ENCODE results near the gene SLFN5. TPM values are rescaled to one million over a fixed set of nuclear protein-coding genes. Genes with fewer than 3 reads are reported as not detected.
A peak's percentile ranks its signal among the peaks of the same experiment; 100 is the strongest.
"Not testable (repeated sequence)": the region's sequence is repeated elsewhere in the genome, so short reads cannot be mapped to it uniquely, and the experiment has no call there.

Gene SLFN5
- polyA plus RNA-seq, 6 donors from 2014 or later: 2.5 to 14.0 (median 3.9) TPM

DNA sequence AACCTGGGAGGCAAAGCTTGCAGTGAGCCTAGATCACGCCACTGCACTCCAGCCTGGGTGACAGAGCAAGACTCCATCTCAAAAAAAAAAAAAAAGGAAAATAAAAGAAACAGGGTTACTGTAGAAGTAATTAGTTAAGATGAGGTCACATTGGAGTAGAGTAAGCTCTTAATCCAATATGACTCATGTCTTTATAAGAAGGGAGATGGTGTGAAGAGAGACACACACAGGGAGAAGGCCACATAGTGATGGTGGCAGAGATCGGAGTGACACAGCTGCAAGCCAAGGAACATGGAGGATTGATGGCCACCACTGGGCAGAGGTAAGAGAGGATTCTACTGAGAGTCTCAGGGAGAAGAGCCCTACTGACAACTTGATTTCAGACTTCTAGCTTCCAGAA, 15.3 kb upstream of the SLFN5 start:
- no peak for DNase-seq
- no peak for ATAC-seq (ENCODE audit: low read depth in 2 of 2)
- peak overlapping the region in 1 of 8 donors; percentile 27 for H3K4me3 Mint-ChIP-seq
- H3K4me1 Mint-ChIP-seq: no peaks in the 10 kb centered on the region
- H3K27ac Mint-ChIP-seq: peak overlapping the region in 1 of 6 donors; percentile 54
- H3K36me3 Mint-ChIP-seq: no peaks in the 10 kb centered on the region
- peaks cover 47 to 61% (median 54%) of the 10 kb centered on the region in 3 donors for H3K27me3 Mint-ChIP-seq
- H3K9me3 Mint-ChIP-seq: peaks cover 0 to 21% (median 4%) of the 10 kb centered on the region in 7 donors

DNA sequence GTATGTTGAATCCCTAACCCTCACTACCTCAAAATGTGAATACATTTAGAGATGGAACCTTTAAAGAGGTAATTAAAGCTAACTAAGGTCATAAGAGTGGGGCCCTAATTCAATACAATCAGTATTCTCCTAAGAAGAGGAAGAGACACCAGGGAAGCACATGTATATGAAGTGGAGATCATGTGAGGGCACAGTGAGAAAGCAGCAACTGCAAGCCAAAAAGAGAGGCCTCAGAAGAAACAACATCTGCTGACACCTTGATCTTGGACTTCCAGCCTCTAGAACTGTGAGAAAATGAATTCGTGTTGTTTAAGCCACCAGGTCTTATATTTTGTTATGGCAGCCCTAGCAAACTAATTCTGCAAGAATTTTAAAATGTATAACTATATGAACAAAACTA, 13.2 kb upstream of the SLFN5 start:
- DNase-seq (no peak), ATAC-seq (ENCODE audit: low read depth in 2 of 2) (no peak)
- H3K9me3 Mint-ChIP-seq: peaks cover 0 to 7% (median 0%) of the 10 kb centered on the region in 7 donors
- no peak overlapping the region for H3K27ac Mint-ChIP-seq
- H3K4me3 Mint-ChIP-seq: no peak overlapping the region
- H3K27me3 Mint-ChIP-seq: peaks cover 41 to 64% (median 58%) of the 10 kb centered on the region in 3 donors
- H3K36me3 Mint-ChIP-seq: no peaks in the 10 kb centered on the region
- H3K4me1 Mint-ChIP-seq: no peaks in the 10 kb centered on the region

DNA sequence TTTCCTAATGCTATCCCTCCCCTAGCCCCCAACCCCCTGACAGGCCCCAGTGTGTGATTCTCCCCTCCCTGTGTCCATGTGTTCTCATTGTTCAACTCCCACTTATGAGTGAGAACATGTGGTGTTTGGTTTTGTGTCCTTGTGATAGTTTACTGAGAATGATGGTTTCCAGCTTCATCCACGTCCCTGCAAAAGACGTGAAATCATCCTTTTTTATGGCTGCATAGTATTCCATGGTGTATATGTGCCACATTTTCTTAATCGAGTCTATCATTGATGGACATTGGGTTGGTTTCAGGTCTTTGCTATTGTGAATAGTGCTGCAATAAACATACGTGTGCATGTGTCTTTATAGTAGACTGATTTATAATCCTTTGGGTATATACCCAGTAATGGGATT, 8.6 kb upstream of the SLFN5 start:
- DNase-seq; H3K36me3 Mint-ChIP-seq; H3K9me3 Mint-ChIP-seq; ATAC-seq (ENCODE audit: low read depth in 2 of 2); H3K27ac Mint-ChIP-seq; H3K4me3 Mint-ChIP-seq: not testable (repeated sequence)
- peaks cover 54 to 75% (median 67%) of the 10 kb centered on the region in 3 donors for H3K27me3 Mint-ChIP-seq
- peaks cover 5 to 13% (median 8%) of the 10 kb centered on the region in 3 donors for H3K4me1 Mint-ChIP-seq

- peaks cover 8 to 16% (median 15%) of the 10 kb centered on the region in 3 donors for H3K4me1 Mint-ChIP-seq
- H3K36me3 Mint-ChIP-seq: no peaks in the 10 kb centered on the region
- peaks cover 0 to 7% (median 0%) of the 10 kb centered on the region in 7 donors for H3K9me3 Mint-ChIP-seq
- H3K27ac Mint-ChIP-seq: no peak overlapping the region
- DNase-seq (no peak), ATAC-seq (ENCODE audit: low read depth in 2 of 2) (no peak)
- no peak overlapping the region for H3K4me3 Mint-ChIP-seq
- H3K27me3 Mint-ChIP-seq: peaks cover 44 to 65% (median 57%) of the 10 kb centered on the region in 3 donors
Measured at GRCh38 chr17:35235289-35235688, 7.6 kb upstream of the SLFN5 start.

DNA sequence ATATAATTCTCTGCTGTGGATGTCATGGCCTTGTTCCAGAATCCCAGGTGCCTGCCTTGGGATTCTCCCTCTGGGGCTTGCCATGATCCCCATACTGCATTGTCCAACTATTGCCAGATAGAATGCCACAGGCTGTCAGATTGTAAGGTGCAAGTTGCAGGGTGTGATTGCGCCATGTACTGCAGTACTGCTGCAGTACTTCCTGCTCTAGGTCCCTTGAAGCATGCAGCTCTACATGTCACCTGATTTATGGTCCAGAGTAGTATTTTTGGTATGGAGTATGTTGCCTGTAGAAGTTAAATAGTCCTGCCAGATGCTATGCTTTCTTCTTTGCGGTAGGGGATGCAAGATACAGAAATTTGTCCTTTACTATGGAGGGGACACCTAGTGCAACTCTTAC, 7.0 kb upstream of the SLFN5 start:
- Mint-ChIP-seq H3K27ac (no peak overlapping the region), H3K27me3 (peaks cover 39 to 59% (median 51%) of the 10 kb centered on the region in 3 donors), H3K36me3 (no peaks in the 10 kb centered on the region), H3K9me3 (peaks cover 0 to 6% (median 0%) of the 10 kb centered on the region in 7 donors), H3K4me3 (no peak overlapping the region), H3K4me1 (peaks cover 9 to 16% (median 15%) of the 10 kb centered on the region in 3 donors)
- ATAC-seq (ENCODE audit: low read depth in 2 of 2) (no peak), DNase-seq (no peak)

- Mint-ChIP-seq H3K27ac (no peak overlapping the region), H3K36me3 (no peaks in the 10 kb centered on the region), H3K9me3 (no peaks in the 10 kb centered on the region), H3K4me3 (peak overlapping the region in 1 of 8 donors; percentile 6), H3K27me3 (peaks cover 30 to 51% (median 47%) of the 10 kb centered on the region in 3 donors), H3K4me1 (peaks cover 11 to 22% (median 21%) of the 10 kb centered on the region in 3 donors)
- ATAC-seq (ENCODE audit: low read depth in 2 of 2): no peak
- DNase-seq: no peak
Measured at GRCh38 chr17:35236821-35237220, 6.1 kb upstream of the SLFN5 start.

DNA sequence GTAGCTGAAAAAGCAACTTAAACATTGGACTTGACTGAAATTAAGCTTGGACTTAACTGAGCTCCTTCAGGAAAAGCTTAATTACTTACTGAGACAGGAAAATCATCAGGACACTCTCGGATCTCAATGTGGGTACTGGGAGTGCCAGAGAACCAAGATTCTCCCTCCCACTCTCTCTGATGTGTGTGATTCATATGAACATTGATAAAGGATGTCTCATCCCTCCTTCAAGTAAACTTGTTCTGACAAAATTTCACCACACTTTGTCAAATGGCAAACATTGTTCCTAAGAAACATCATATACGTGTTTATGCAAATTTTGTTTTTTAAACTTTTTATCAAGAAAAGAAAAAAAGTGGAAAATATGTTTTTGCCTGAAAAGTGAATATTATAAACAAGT, 4.1 kb upstream of the SLFN5 start:
- peaks cover 21 to 37% (median 33%) of the 10 kb centered on the region in 3 donors for H3K4me1 Mint-ChIP-seq
- peaks cover 28 to 32% (median 29%) of the 10 kb centered on the region in 3 donors for H3K27me3 Mint-ChIP-seq
- H3K9me3 Mint-ChIP-seq: no peaks in the 10 kb centered on the region
- H3K27ac Mint-ChIP-seq: no peak overlapping the region
- H3K36me3 Mint-ChIP-seq: no peaks in the 10 kb centered on the region
- no peak overlapping the region for H3K4me3 Mint-ChIP-seq
- no peak for ATAC-seq (ENCODE audit: low read depth in 2 of 2)
- DNase-seq: no peak

DNA sequence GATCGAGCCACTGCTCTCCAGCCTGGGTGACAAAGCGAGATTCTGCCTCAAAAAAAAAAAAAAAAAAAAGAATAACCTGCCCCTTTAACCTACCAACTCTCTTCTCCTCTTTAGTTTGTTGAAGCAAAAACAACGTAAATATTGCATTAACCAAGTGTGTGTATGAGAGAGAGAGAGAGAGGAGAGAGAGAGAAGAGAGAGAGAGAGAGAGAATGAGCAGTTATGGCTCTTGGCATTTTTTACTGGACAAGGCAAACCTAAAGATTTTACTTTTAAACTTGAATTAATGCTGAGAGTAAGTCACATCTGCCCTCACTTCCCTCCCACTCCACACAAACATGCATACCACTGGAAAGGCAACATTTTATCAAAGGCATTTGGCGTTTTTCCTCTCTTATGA, 3.0 kb upstream of the SLFN5 start:
- Mint-ChIP-seq H3K36me3 (no peaks in the 10 kb centered on the region), H3K27ac (no peak overlapping the region), H3K27me3 (peaks cover 22 to 26% (median 24%) of the 10 kb centered on the region in 3 donors), H3K4me3 (peak overlapping the region in 4 of 8 donors; percentile 16 to 82 (median 46)), H3K9me3 (no peaks in the 10 kb centered on the region), H3K4me1 (peaks cover 28 to 47% (median 43%) of the 10 kb centered on the region in 3 donors)
- no peak for ATAC-seq (ENCODE audit: low read depth in 2 of 2)
- no peak for DNase-seq

DNA sequence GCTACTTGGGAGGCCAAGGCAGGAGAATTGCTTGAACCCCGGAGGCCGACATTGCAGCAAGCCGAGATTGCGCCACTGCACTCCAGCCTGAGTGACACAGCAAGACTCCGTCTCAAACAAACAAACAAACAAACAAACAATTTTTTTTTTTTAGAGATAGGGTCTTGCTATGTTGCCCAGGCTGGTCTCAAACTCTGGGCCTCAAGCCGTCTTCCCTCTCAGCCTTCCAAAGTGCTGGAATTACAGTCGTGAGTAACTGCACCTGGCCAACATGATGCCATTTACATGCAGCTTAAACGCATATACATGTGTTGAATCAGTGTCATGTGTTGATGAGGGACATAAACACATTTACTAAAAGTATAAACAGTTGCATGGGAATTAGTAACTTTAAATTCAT, 2.0 kb upstream of the SLFN5 start:
- H3K4me3 Mint-ChIP-seq: peak overlapping the region in 6 of 8 donors; percentile 1 to 100 (median 21)
- H3K27me3 Mint-ChIP-seq: peaks cover 13 to 17% (median 14%) of the 10 kb centered on the region in 3 donors
- no peaks in the 10 kb centered on the region for H3K36me3 Mint-ChIP-seq
- ATAC-seq (ENCODE audit: low read depth in 2 of 2) (no peak), DNase-seq (no peak)
- peaks cover 33 to 57% (median 49%) of the 10 kb centered on the region in 3 donors for H3K4me1 Mint-ChIP-seq
- peak overlapping the region in 1 of 6 donors; percentile 50 for H3K27ac Mint-ChIP-seq
- no peaks in the 10 kb centered on the region for H3K9me3 Mint-ChIP-seq

- Mint-ChIP-seq H3K27me3 (peaks cover 7 to 13% (median 12%) of the 10 kb centered on the region in 3 donors), H3K4me1 (peaks cover 33 to 57% (median 47%) of the 10 kb centered on the region in 3 donors), H3K4me3 (peak overlapping the region; percentile 98 to 100 (median 99)), H3K36me3 (no peaks in the 10 kb centered on the region), H3K9me3 (no peaks in the 10 kb centered on the region), H3K27ac (peak overlapping the region in 4 of 6 donors; percentile 53 to 97 (median 90))
- ATAC-seq (ENCODE audit: low read depth in 2 of 2): no peak
- DNase-seq: no peak
Measured at GRCh38 chr17:35241520-35241919, 1.4 kb upstream of the SLFN5 start.

GRCh38 chr17:35242158-35242804, 591 bp upstream of the SLFN5 start:
- H3K9me3 Mint-ChIP-seq: no peaks in the 10 kb centered on the region
- ATAC-seq (ENCODE audit: low read depth in 2 of 2): peak; percentile 56 to 60
- peaks cover 5 to 8% (median 7%) of the 10 kb centered on the region in 3 donors for H3K27me3 Mint-ChIP-seq
- peaks cover 0 to 4% of the 10 kb centered on the region in 2 donors for H3K36me3 Mint-ChIP-seq
- peak overlapping the region; percentile 86 to 98 (median 96) for H3K27ac Mint-ChIP-seq
- peaks cover 34 to 58% (median 42%) of the 10 kb centered on the region in 3 donors for H3K4me1 Mint-ChIP-seq
- H3K4me3 Mint-ChIP-seq: peak overlapping the region; percentile 98 to 100 (median 99)
- peak; percentile 61 for DNase-seq

DNA sequence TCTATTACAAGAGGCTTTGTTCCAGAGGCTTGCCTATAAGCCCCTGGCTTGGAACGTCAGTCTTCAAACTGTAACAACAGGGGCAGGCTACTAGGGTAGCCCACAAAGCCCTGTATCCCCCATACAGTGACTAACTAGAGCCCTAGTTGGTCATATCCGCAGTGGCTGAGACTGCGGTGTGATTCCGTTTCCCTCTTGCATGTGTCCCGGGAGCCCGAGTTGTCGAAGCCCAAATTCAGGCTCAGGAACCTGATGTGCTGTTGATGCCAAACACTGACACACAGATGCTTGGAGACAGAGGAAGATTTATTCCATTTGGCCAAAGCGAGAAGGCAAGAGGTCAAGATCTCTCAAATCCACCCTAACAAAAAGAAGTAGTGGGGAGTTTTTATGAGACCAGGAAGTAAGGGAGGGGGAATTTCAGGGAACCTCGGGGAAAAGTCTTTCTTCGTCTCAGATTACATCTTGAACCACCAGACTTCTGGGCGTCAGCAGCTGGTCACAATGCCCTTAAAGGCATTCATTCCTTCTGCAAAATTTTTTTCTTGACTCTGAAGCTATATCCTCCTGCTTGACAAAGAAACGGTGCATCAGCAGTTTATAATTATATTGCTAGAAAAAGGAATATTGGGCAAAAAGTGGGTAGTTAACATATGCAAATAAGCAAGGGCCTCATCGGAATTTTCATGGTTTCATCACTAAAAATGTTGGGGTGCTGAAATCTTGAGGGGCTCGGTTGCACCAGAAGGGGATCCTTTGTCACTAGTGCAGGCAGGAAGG, 879 bp downstream of the SLFN5 start:
- H3K4me3 Mint-ChIP-seq: peak overlapping the region; percentile 98 to 100 (median 99)
- H3K27me3 Mint-ChIP-seq: peaks cover 0 to 8% (median 0%) of the 10 kb centered on the region in 3 donors
- H3K36me3 Mint-ChIP-seq: peaks cover 12 to 18% of the 10 kb centered on the region in 2 donors
- peaks cover 32 to 55% (median 42%) of the 10 kb centered on the region in 3 donors for H3K4me1 Mint-ChIP-seq
- ATAC-seq (ENCODE audit: low read depth in 2 of 2) (no peak), DNase-seq (peak; percentile 25)
- H3K9me3 Mint-ChIP-seq: no peaks in the 10 kb centered on the region
- H3K27ac Mint-ChIP-seq: peak overlapping the region; percentile 2 to 97 (median 88)

DNA sequence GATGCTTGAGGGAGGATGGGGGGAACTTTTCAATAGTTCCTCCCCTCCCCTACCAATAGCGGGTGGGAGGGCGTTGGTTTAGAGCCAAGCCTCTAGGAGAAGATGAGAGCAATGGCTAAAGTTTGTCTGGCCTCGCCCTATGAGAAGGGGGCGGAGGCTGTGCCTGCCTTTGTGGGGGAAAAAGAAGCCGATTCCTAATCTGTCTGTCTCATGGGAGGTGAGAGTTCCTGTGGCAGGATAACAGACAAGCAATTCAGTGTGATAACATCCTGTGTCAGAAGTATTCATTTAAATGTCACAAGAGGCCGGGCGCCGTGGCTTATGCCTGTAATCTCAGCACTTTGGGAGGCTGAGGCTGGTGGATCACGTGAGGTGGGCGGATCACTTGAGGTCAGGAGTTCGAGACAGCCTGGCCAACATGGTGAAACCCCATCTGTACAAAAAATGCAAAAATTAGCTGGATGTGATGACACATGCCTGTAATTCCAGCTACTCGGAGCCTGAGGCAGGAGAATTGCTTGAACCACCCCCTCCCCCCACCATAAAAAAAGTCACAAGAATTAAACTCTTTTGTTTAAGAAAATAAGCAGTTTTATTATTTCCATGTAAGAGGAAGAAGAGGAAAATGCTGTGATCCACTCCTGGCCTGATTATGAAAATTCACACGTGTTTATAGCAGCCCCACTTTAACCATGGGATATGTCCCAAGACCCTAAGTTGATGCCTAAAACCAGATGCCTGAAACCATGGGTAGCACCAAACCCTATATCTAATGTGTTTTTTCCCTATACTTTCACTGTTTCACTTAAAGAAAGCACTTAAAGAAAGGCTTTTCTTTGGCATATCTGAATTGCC, 1.7 kb downstream of the SLFN5 start:
- H3K9me3 Mint-ChIP-seq: no peaks in the 10 kb centered on the region
- DNase-seq (peak; percentile 84), ATAC-seq (ENCODE audit: low read depth in 2 of 2) (peak; percentile 76 to 77)
- H3K27me3 Mint-ChIP-seq: peaks cover 0 to 8% (median 0%) of the 10 kb centered on the region in 3 donors
- peaks cover 32 to 55% (median 42%) of the 10 kb centered on the region in 3 donors for H3K4me1 Mint-ChIP-seq
- H3K4me3 Mint-ChIP-seq: peak overlapping the region; percentile 98 to 100 (median 99)
- peak overlapping the region; percentile 23 to 97 (median 84) for H3K27ac Mint-ChIP-seq
- H3K36me3 Mint-ChIP-seq: peaks cover 12 to 18% of the 10 kb centered on the region in 2 donors
